Thymus (tissue), 11 donors: ENCODE data around the gene SSU72. TPM values are rescaled to one million over a fixed set of nuclear protein-coding genes. Genes with fewer than 3 reads are reported as not detected.
"Not testable (repeated sequence)": the region's sequence is repeated elsewhere in the genome, so short reads cannot be mapped to it uniquely, and the experiment has no call there.

ENCODE experiments used
- DNase-seq, 9 donors: peaks; one replicate each; pipeline ENCODE4 v3.0.0-alpha.2; 2013; ENCODE audit warnings: low spot score in 9 of 9, low read depth in 6 of 9, missing footprints in 1 of 9
- H3K27ac ChIP-seq, 2 donors: one replicate each; pipeline ENCODE4 v1.5.1; 2013; ENCODE audit warnings: control low read depth in 1 of 2, low read depth in 1 of 2, low read length in 1 of 2, mild to moderate bottlenecking in 1 of 2, moderate library complexity in 1 of 2
- H3K27me3 ChIP-seq, 2 donors: one replicate each; pipeline ENCODE4 v1.5.1; 2013; ENCODE audit warnings: low read length in 1 of 2; ENCODE audit not compliant: control insufficient read depth in 2 of 2, insufficient read depth in 1 of 2
- H3K36me3 ChIP-seq, 2 donors: one replicate each; pipeline ENCODE4 v1.5.1; 2013; ENCODE audit warnings: low read length in 1 of 2, mild to moderate bottlenecking in 1 of 2, moderate library complexity in 1 of 2; ENCODE audit not compliant: control insufficient read depth in 2 of 2, insufficient read depth in 2 of 2
- H3K4me1 ChIP-seq, 2 donors: one replicate each; pipeline ENCODE4 v1.5.1; 2013; ENCODE audit warnings: low read length in 2 of 2; ENCODE audit not compliant: control insufficient read depth in 2 of 2, insufficient read depth in 2 of 2
- H3K4me3 ChIP-seq, 2 donors: one replicate each; pipeline ENCODE4 v1.5.1; 2013; ENCODE audit warnings: low read length in 2 of 2, control low read depth in 1 of 2, mild to moderate bottlenecking in 1 of 2
- H3K9me3 ChIP-seq, 2 donors: one replicate each; pipeline ENCODE4 v1.5.1; 2013; ENCODE audit warnings: low read length in 1 of 2, mild to moderate bottlenecking in 1 of 2; ENCODE audit not compliant: control insufficient read depth in 2 of 2, insufficient read depth in 1 of 2
- WGBS: extraction: QIAGEN DNeasy Blood & Tissue Kit; methylation state at CpG from one replicate; pipeline ENCODE4 v1.1.7; 2013; 5-methylcytosine and 5-hydroxymethylcytosine counted together
- polyA plus RNA-seq: library from polyadenylated mRNA; stranded (reverse); fragments of 200-250 nt; gene quantifications from one replicate; pipeline ENCODE4 v1.2.3, GENCODE V29; 2013
- total RNA-seq: library from RNA; stranded (reverse); fragments of 120-200 nt; gene quantifications from one replicate; pipeline ENCODE4 v1.2.4, GENCODE V29; 2013
- donor health status: healthy.

Gene SSU72
- total and polyA plus RNA-seq, 2 donors = 47.8 to 109 TPM

DNA sequence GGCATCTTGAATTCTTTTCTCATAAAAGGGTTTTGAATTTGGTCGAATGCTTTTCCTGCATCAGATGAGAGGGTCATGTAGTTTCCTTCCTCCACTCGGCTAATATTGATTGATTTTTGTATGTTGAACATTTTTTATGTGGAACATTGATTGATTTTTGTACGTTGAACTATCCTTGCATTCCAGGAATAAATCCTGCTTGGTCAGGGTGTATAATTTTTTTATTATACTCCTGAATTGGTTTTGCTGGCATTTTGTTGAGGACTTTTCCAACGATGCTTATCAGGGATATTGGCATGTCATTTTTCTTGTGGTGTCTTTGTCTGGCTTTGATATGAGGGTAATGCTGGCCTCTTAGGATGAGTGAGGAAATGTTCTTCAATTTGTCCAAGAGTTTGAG, 42.7 kb downstream of the SSU72 start:
- DNase-seq = no peak
- H3K9me3 ChIP-seq = peaks cover 1 to 18% of the 10 kb centered on the region in 2 donors
- H3K4me3 ChIP-seq = no peak overlapping the region
- H3K27ac ChIP-seq = no peak overlapping the region
- WGBS = 97% methylated on average over 4 of the region's 4 CpGs
- H3K4me1 ChIP-seq = no peaks in the 10 kb centered on the region
- H3K27me3 ChIP-seq = no peaks in the 10 kb centered on the region
- H3K36me3 ChIP-seq = peaks cover 27 to 47% of the 10 kb centered on the region in 2 donors

DNA sequence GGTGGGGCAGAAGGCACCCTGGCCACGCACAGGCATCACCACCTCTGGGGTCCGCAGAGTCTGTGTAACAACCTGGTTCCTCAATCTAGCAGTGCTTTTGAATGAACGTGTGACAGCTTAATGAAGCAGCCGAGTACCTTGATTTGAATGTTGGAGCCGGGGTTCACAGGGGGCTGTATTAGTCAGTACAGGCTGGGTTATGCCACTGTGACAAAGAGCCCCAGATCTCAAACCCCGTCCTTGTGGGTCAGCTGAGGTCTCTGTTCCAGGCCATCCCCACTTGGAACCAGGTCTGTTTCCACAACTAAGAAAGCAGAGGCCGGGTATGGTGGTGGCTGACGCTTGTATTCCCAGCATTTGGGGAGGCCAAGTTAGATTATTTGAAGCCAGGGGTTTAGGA, 44.7 kb downstream of the SSU72 start:
- Histone ChIP-seq H3K27ac (no peak overlapping the region), H3K27me3 (no peaks in the 10 kb centered on the region), H3K36me3 (peaks cover 35 to 44% of the 10 kb centered on the region in 2 donors), H3K4me3 (no peak overlapping the region), H3K9me3 (peaks cover 1 to 18% of the 10 kb centered on the region in 2 donors), H3K4me1 (no peaks in the 10 kb centered on the region)
- 99% methylated on average over 8 of the region's 8 CpGs for WGBS
- DNase-seq = no peak

DNA sequence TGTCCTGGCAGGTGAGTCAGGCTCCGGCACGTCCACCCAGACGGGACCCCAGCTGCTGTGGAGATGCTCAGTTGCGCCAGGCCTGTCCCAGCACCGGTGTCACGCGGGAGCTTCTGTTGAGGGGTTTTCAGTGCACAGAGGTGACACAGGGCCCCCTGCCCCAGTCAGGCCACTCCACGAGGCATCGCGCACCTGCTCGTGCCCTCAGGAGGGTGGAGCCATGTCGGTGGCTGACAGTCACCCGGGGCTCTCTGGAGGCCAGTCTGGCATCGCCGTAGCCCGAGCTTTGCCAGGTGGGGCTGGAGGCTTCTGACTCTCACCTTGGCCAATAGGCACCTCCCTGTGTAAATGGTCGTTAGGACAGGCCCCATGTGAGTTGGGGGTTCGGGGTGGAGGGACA, 45.3 kb downstream of the SSU72 start:
- no peak overlapping the region for H3K4me3 ChIP-seq
- no peak overlapping the region for H3K27ac ChIP-seq
- 97% methylated on average over 17 of the region's 18 CpGs for WGBS
- DNase-seq = no peak
- H3K9me3 ChIP-seq = peaks cover 1 to 18% of the 10 kb centered on the region in 2 donors
- peaks cover 36 to 42% of the 10 kb centered on the region in 2 donors for H3K36me3 ChIP-seq
- no peaks in the 10 kb centered on the region for H3K27me3 ChIP-seq
- H3K4me1 ChIP-seq = no peaks in the 10 kb centered on the region

DNA sequence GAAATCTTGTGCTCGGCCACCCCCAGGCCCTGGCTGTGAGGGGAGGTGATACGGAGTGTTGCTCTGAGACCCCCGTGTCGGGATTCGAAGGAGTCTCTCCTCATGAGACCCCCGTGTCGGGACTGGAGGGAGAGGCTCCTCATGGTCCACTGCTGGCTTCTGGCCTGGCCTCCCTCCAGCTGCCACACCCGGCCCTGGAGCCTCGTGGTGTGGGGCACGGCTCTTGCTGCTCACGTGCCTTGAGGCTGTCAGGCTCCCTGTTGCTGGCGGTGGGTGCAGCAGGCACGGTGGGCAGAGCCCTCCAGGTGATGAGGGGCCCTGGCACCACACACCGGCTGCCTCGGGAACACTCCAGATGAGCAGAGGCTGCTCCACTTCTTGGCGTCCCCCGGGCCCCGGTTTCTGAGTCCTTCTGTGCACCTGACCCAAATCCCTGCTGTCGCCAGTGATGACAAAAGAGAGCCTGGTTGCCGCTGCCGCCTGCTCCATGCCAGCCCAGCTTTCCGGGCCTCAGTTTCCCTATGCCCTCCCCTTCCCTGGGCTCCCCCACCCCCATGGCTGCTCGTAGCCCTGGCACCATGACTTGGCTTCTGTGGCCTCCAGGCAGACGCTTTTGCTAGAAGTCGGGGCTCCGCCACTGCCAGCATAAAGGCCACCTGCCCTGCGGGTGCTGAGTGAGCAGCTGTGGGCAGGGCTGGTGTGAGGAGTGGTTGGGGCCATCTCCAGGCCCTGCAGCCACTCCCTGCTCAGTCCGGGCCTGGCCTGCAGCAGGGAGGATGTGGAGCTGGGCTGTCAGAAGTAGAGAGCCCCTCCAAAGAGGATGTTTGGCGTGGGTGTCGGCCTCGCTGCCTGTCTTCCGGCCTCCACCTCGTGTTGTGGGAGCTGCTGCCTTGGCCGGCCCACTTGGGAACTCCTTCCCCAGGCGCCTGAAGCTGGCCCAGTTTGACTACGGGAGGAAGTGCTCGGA, 46.1 kb downstream of the SSU72 start:
- DNase-seq = no peak
- no peaks in the 10 kb centered on the region for H3K27me3 ChIP-seq
- 96% methylated on average over 37 of the region's 37 CpGs for WGBS
- H3K4me3 ChIP-seq = no peak overlapping the region
- H3K36me3 ChIP-seq = peaks cover 37 to 39% of the 10 kb centered on the region in 2 donors
- peaks cover 1 to 18% of the 10 kb centered on the region in 2 donors for H3K9me3 ChIP-seq
- H3K27ac ChIP-seq = no peak overlapping the region
- H3K4me1 ChIP-seq = no peaks in the 10 kb centered on the region

DNA sequence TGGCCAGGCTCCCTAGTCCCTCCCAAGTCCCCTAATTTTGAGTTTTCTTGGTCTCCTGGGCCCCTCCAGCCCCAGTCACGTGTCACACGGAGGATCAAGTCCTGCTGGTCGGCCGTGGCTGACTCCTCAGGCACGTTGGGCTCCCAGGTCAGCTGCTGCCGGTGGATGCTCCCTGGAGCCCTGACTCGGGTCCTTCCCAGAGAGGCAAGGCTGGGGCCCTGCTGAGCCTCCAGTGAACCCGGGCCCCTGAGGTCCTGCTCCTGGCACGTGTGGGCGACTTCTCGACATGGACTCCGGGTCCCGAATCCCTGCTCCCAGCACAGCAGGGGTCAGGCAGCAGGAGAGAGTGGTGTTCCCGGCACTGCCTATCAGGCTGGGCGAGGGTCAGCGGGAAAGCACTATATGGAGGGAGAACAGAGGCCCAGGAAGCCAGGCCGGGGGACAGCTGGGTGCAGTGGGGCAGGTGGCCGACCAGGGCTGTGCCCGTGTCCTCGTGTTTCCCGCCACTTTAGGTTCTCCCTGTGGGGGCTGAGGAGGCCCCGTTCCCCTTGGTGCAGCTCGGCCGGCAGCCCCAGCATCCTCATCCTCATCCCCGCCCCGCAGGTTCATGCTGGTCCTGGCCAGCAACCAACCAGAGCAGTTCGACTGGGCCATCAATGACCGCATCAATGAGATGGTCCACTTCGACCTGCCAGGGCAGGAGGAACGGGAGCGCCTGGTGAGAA, 47.4 kb downstream of the SSU72 start:
- Histone ChIP-seq H3K36me3 (peaks cover 33 to 39% of the 10 kb centered on the region in 2 donors), H3K4me1 (no peaks in the 10 kb centered on the region), H3K27ac (no peak overlapping the region), H3K9me3 (peaks cover 1 to 18% of the 10 kb centered on the region in 2 donors), H3K27me3 (no peaks in the 10 kb centered on the region), H3K4me3 (no peak overlapping the region)
- 97% methylated on average over 31 of the region's 31 CpGs for WGBS
- no peak for DNase-seq

DNA sequence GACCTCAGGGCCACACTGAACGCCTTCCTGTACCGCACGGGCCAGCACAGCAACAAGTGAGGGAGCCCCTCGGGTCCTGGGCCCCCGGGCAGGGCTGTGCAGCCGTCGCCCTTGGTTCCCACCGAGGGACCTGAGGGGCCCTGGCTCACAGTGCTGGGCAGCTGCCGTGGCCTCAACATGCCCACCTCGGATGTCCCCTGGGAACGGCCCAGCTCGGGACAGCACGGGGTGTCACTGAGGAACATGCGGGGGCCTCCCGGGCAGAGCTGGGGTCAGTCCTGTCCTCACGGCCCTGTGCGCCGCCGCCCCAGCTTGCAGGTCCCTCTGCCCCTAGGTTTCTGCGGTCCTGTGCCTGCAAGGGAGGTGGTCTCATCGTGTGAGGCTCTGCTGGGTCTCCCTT, 48.2 kb downstream of the SSU72 start:
- not testable (repeated sequence) for H3K4me1 ChIP-seq, H3K27ac ChIP-seq, DNase-seq, H3K4me3 ChIP-seq, H3K27me3 ChIP-seq
- peaks cover 1 to 14% of the 10 kb centered on the region in 2 donors for H3K9me3 ChIP-seq
- peaks cover 35 to 42% of the 10 kb centered on the region in 2 donors for H3K36me3 ChIP-seq
- WGBS = 98% methylated on average over 17 of the region's 21 CpGs

DNA sequence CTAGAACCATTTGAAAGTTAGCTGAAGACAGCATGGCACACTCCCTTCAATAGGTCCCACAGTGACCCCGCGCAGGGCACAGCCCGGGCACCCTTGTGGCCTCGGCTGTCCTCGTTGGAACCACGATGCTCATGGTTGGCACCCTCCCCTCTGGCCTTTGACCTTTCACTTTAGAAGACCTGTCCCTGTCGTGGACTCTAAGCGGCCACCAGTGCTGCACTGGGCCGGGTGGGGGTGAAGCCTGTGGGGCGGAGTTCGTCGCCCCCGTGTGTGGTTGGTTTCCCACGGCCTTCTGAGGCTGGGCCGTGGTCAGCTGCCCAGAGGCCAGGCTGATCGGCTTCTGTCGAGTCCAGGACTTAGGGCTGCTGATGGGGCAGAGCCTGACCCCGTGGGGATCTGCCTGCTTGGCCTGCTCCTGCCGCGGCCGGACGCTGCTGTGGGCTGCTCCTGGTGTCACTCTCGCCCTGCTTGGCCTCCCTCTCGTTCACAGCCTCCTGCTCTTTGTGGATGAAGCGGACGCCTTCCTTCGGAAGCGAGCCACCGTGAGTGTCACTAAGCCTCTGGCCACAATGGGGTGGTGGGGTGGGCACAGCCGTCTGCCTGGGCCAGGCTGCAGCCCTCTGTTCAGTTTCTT, 49.8 kb downstream of the SSU72 start:
- WGBS = 97% methylated on average over 25 of the region's 30 CpGs
- not testable (repeated sequence) for H3K27me3 ChIP-seq, H3K4me3 ChIP-seq, DNase-seq, H3K4me1 ChIP-seq, H3K9me3 ChIP-seq, H3K27ac ChIP-seq
- peaks cover 39 to 43% of the 10 kb centered on the region in 2 donors for H3K36me3 ChIP-seq

DNA sequence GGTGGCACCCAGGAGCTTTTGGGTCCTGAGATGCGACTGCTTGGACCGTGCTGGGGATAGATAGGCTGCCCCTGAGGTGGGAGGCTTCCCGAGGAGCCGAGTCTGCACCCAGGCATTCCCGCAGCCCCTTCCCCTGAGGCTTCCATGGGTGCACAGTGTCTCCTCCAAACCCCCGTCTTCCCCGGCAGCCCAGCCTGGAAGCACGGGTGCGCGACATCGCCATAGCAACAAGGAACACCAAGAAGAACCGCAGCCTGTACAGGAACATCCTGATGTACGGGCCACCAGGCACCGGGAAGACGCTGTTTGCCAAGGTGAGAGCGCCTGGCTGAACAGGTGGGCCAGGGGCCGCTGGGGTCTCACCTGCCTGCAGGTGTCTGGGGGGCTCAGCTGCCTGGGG, 51.0 kb downstream of the SSU72 start:
- peaks cover 32 to 37% of the 10 kb centered on the region in 2 donors for H3K36me3 ChIP-seq
- not testable (repeated sequence) for H3K4me3 ChIP-seq, H3K27me3 ChIP-seq, DNase-seq, H3K4me1 ChIP-seq, H3K9me3 ChIP-seq, H3K27ac ChIP-seq
- WGBS = 98% methylated on average over 17 of the region's 17 CpGs

DNA sequence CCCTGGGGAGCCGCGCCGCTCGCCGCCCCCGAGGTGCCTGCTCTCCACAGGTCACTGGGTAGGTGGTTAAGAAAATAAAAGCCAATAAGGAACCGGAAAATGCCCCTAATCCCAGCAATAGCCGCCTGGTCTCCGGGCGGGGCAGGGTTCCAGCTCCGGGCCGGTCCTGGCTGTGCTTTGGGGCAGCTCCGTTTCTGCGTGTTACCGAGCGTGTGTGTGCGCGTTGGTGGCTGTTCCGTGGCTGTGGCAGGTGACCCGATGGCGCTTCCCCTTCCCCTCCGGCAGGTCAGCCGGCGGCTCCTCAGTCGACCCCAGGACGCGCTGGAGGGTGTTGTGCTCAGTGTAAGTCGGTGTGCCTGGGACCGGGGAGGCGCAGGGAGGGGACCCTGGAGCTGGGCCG, 51.4 kb downstream of the SSU72 start:
- H3K27me3 ChIP-seq, H3K4me3 ChIP-seq, DNase-seq, H3K27ac ChIP-seq, H3K9me3 ChIP-seq, H3K4me1 ChIP-seq: not testable (repeated sequence)
- H3K36me3 ChIP-seq = peaks cover 29 to 37% of the 10 kb centered on the region in 2 donors
- WGBS = 97% methylated on average over 31 of the region's 31 CpGs
